ENCODE data around the gene RIIAD1.

- TF ChIP-seq CTCF (IDR thresholded peaks at IDR 0.05 in 4 of 5, conservative IDR thresholded peaks at IDR 0.05 in 1 of 5) (no peak), POLR2A (IDR thresholded peaks at IDR 0.05) (no peak)
Observed at GRCh38 chr1:151737479-151737878, 16.2 kb downstream of the RIIAD1 start.

Data from gastrocnemius medialis (tissue), 4 donors.